Right lobe of liver (tissue), 6 donors: ENCODE results near the gene SLN. TPM values are rescaled to one million over a fixed set of nuclear protein-coding genes. Genes with fewer than 3 reads are reported as not detected.

Experiments
- ATAC-seq, 4 donors: fragments of 200-7000 bp; cut with Tn5 transposase; one replicate each; pipeline ENCODE4 v1.9.1; 2020; ENCODE audit warnings: mild to moderate bottlenecking in 4 of 4, moderate library complexity in 4 of 4
- DNase-seq, 3 donors: peaks; one replicate each; pipeline ENCODE4 v3.0.0-alpha.2; 2020
- H3K27ac ChIP-seq, 3 donors: fragments of 200-600 bp; one replicate each; pipeline ENCODE4 v1.8.0; 2022
- H3K27me3 ChIP-seq, 2 donors: fragments of 200-600 bp; one replicate each; pipeline ENCODE4 v1.8.0; 2022
- H3K36me3 ChIP-seq, 4 donors: fragments of 200-600 bp; sonication (generic) in 1 of 4; one replicate each; pipeline versions ENCODE4 v1.5.1 to v1.8.0; 2017 to 2022; ENCODE audit warnings: control low read depth in 1 of 4
- H3K4me1 ChIP-seq, 4 donors: fragments of 200-600 bp; sonication (generic) in 1 of 4; one replicate each; pipeline versions ENCODE4 v1.5.1 to v1.8.0; 2017 to 2022; ENCODE audit warnings: control low read depth in 1 of 4
- H3K4me3 ChIP-seq, 3 donors: fragments of 200-600 bp; one replicate each; pipeline ENCODE4 v1.8.0; 2022
- H3K9me3 ChIP-seq, 4 donors: fragments of 200-600 bp; sonication (generic) in 1 of 4; one replicate each; pipeline versions ENCODE4 v1.5.1 to v1.8.0; 2017 to 2022; ENCODE audit warnings: control low read depth in 1 of 4
- POLR2A ChIP-seq: fragments of 450-650 bp; IDR thresholded peaks from one replicate; pipeline ENCODE4 v1.6.1; 2017; ENCODE audit warnings: antibody characterized with exemption, mild to moderate bottlenecking
- WGBS: methylation state at CpG from one replicate; pipeline ENCODE4 v1.1.6; 2018; ENCODE audit warnings: low coverage, low lambda C conversion rate; ENCODE audit not compliant: insufficient coverage; ENCODE audit errors: missing lambda C conversion rate; 5-methylcytosine and 5-hydroxymethylcytosine counted together
- intact Hi-C, 2 donors: fragments of 100-400 bp; cut with DNase I; formaldehyde crosslinking; loops; one replicate each; pipeline versions ENCODE4 v1.11.2 to v1.14.1; 2022
- total RNA-seq, 6 experiments: library from RNA; depleted of rRNA in 2 of 6; stranded (reverse); fragments of >200 nt in 2 of 6; fragmentation: NEBNext Ultra II Directional in 3 of 6; extraction: Animal tissue kit (Norgen Biotek cat#: 25700) in 3 of 6; gene quantifications; one replicate each; pipeline versions ENCODE4 v1.1.0 to v1.2.4, GENCODE V29; 2016 to 2023
- TF ChIP-seq, protein P1 (sequence below), 4 donors: fragments of 200-600 bp in 3 of 4; fragments of 450-650 bp in 1 of 4; IDR thresholded peaks; one replicate each; pipeline versions ENCODE4 v1.5.1 to v1.8.0; 2016 to 2022; ENCODE audit warnings: antibody characterized with exemption in 4 of 4, mild to moderate bottlenecking in 2 of 4
- donor health status: DM: no; HTN: yes; CAD: no.
- donor health status: DM: no; HTN: no; CAD: no.
- donor health status: DM: no; HTN: no; CAD: no.
- donor health status: DM: no; HTN: yes; CAD: no.
- donor health status: DM: no; HTN: yes; CAD: no.

SLN gene
- total RNA-seq, 6 experiments from 2014 or later: 0.55 to 5.3 (median 0.66) TPM; not detected in 2

GRCh38 chr11:107669893-107670601, 41.8 kb downstream of the SLN start:
- Histone ChIP-seq H3K27me3 (no peaks in the 10 kb centered on the region), H3K36me3 (no peaks in the 10 kb centered on the region), H3K27ac (no peak overlapping the region), H3K4me3 (no peak overlapping the region), H3K9me3 (no peaks in the 10 kb centered on the region), H3K4me1 (no peaks in the 10 kb centered on the region)
- no peak for TF ChIP-seq POLR2A
- TF ChIP-seq, protein P1, sequence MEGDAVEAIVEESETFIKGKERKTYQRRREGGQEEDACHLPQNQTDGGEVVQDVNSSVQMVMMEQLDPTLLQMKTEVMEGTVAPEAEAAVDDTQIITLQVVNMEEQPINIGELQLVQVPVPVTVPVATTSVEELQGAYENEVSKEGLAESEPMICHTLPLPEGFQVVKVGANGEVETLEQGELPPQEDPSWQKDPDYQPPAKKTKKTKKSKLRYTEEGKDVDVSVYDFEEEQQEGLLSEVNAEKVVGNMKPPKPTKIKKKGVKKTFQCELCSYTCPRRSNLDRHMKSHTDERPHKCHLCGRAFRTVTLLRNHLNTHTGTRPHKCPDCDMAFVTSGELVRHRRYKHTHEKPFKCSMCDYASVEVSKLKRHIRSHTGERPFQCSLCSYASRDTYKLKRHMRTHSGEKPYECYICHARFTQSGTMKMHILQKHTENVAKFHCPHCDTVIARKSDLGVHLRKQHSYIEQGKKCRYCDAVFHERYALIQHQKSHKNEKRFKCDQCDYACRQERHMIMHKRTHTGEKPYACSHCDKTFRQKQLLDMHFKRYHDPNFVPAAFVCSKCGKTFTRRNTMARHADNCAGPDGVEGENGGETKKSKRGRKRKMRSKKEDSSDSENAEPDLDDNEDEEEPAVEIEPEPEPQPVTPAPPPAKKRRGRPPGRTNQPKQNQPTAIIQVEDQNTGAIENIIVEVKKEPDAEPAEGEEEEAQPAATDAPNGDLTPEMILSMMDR (IDR thresholded peaks at IDR 0.05): no peak
- DNase-seq (no peak), ATAC-seq (no peak)
- intact Hi-C loops: no loop called here
- 52% methylated on average over 3 of the region's 4 CpGs for WGBS

- DNase-seq (no peak), ATAC-seq (no peak)
- WGBS: 85% methylated on average over 11 of the region's 11 CpGs
- TF ChIP-seq, protein P1 (IDR thresholded peaks at IDR 0.05): no peak
- no peak for TF ChIP-seq POLR2A
- no peaks in the 10 kb centered on the region for H3K36me3 ChIP-seq
- H3K9me3 ChIP-seq: no peaks in the 10 kb centered on the region
- no peaks in the 10 kb centered on the region for H3K27me3 ChIP-seq
- H3K4me1 ChIP-seq: no peaks in the 10 kb centered on the region
- intact Hi-C loops: no loop called here
- no peak overlapping the region for H3K27ac ChIP-seq
- no peak overlapping the region for H3K4me3 ChIP-seq
Observed at GRCh38 chr11:107669191-107669740, 42.6 kb downstream of the SLN start.

- H3K27me3 ChIP-seq: no peaks in the 10 kb centered on the region
- 31% methylated on average over 7 of the region's 8 CpGs for WGBS
- ATAC-seq (no peak), DNase-seq (no peak)
- no peaks in the 10 kb centered on the region for H3K9me3 ChIP-seq
- no peaks in the 10 kb centered on the region for H3K4me1 ChIP-seq
- intact Hi-C loops: no loop called here
- no peaks in the 10 kb centered on the region for H3K36me3 ChIP-seq
- H3K4me3 ChIP-seq: no peak overlapping the region
- TF ChIP-seq POLR2A: no peak
- TF ChIP-seq, protein P1 (IDR thresholded peaks at IDR 0.05): no peak
- H3K27ac ChIP-seq: no peak overlapping the region
Observed at GRCh38 chr11:107666911-107667613, 44.8 kb downstream of the SLN start.

GRCh38 chr11:107665018-107665417, 46.8 kb downstream of the SLN start:
- 80% methylated on average over 9 of the region's 10 CpGs for WGBS
- no peak for DNase-seq

More at GRCh38 chr11:107665018-107665417, 46.8 kb downstream of the SLN start:
- TF ChIP-seq POLR2A: no peak
- TF ChIP-seq, protein P1 (IDR thresholded peaks at IDR 0.05): no peak
- Histone ChIP-seq H3K4me1 (no peaks in the 10 kb centered on the region), H3K36me3 (no peaks in the 10 kb centered on the region), H3K9me3 (no peaks in the 10 kb centered on the region), H3K27ac (no peak overlapping the region), H3K27me3 (no peaks in the 10 kb centered on the region), H3K4me3 (no peak overlapping the region)
- intact Hi-C loops: no loop called here
- ATAC-seq: no peak
